ENCODE data around the gene BCL11A.

- TF ChIP-seq CTCF (IDR thresholded peaks at IDR 0.05) = no peak
- no peak for TF ChIP-seq POLR2A (IDR thresholded peaks at IDR 0.05)
These were observed 3.4 kb upstream of the BCL11A start for GRCh38 chr2:60556576-60557485.
